ENCODE results near the gene ZNF765. TPM values are rescaled to one million over a fixed set of nuclear protein-coding genes. Genes with fewer than 3 reads are reported as not detected.
"Not testable (repeated sequence)": the region's sequence is repeated elsewhere in the genome, so short reads cannot be mapped to it uniquely, and the experiment has no call there.

The ZNF765 gene
- polyA plus RNA-seq, 3 donors: 2.5 to 7.0 (median 3.6) TPM

- 90 to 95% (median 91%) methylated on average over 7 of the region's 7 CpGs for WGBS, 3 donors
Observed at GRCh38 chr19:53409505-53410204, 14.7 kb downstream of the ZNF765 start.

GRCh38 chr19:53420520-53421315 lies 25.8 kb downstream of the ZNF765 start:
- WGBS, 3 donors: 64 to 73% (median 71%) methylated on average over 11 of the region's 11 CpGs
- not testable (repeated sequence) for H3K27ac ChIP-seq (ENCODE audit: low read depth, low read length)

More at GRCh38 chr19:53409505-53410204, 14.7 kb downstream of the ZNF765 start:
- H3K27ac ChIP-seq (ENCODE audit: low read depth, low read length): no peak overlapping the region

- H3K27ac ChIP-seq (ENCODE audit: low read depth, low read length): no peak overlapping the region
- WGBS, 3 donors: 80 to 89% (median 88%) methylated on average over 5 of the region's 5 CpGs
Observed at GRCh38 chr19:53422551-53422950, 27.6 kb downstream of the ZNF765 start.

GRCh38 chr19:53423074-53423473 lies 28.1 kb downstream of the ZNF765 start:
- not testable (repeated sequence) for H3K27ac ChIP-seq (ENCODE audit: low read depth, low read length)
- WGBS, 3 donors: 14 to 19% (median 19%) methylated on average over 4 to 11 of the region's 13 CpGs

GRCh38 chr19:53423680-53424079 lies 28.7 kb downstream of the ZNF765 start:
- not testable (repeated sequence) for H3K27ac ChIP-seq (ENCODE audit: low read depth, low read length)
- 39 to 44% (median 41%) methylated on average over 8 of the region's 8 CpGs for WGBS, 3 donors

- no peak overlapping the region for H3K27ac ChIP-seq (ENCODE audit: low read depth, low read length)
- 21 to 26% (median 22%) methylated on average over 9 of the region's 9 CpGs for WGBS, 3 donors
Observed at GRCh38 chr19:53424968-53425597, 30.1 kb downstream of the ZNF765 start.

- WGBS, 3 donors: 1 to 2% (median 1%) methylated on average over 34 to 46 of the region's 46 CpGs
- no peak within 1 kb of the TSS for H3K27ac ChIP-seq (ENCODE audit: low read depth, low read length)
Observed at GRCh38 chr19:53431399-53432087, 36.6 kb downstream of the ZNF765 start, which contains the start of gene ZNF761. TSS of gene ZNF761 (plus strand) at chr19:53431984. CDS start at chr19:53447269, 15,285 bp downstream.

GRCh38 chr19:53432088-53432661 lies 37.2 kb downstream of the ZNF765 start:
- no peak overlapping the region for H3K27ac ChIP-seq (ENCODE audit: low read depth, low read length)
- 0 to 1% (median 1%) methylated on average over 30 of the region's 30 CpGs for WGBS, 3 donors

- 70 to 88% (median 84%) methylated on average over 2 of the region's 2 CpGs for WGBS, 3 donors
- not testable (repeated sequence) for H3K27ac ChIP-seq (ENCODE audit: low read depth, low read length)
Observed at GRCh38 chr19:53443809-53444208, 48.9 kb downstream of the ZNF765 start.

- WGBS, 3 donors: 89 to 99% (median 95%) methylated on average over 5 of the region's 5 CpGs
Observed at GRCh38 chr19:53447196-53447595, 52.2 kb downstream of the ZNF765 start.

GRCh38 chr19:53455828-53456227 lies 60.9 kb downstream of the ZNF765 start:
- 87 to 99% (median 93%) methylated on average over 9 of the region's 9 CpGs for WGBS, 3 donors
- no peak overlapping the region for H3K27ac ChIP-seq (ENCODE audit: low read depth, low read length)

More at GRCh38 chr19:53447196-53447595, 52.2 kb downstream of the ZNF765 start:
- H3K27ac ChIP-seq (ENCODE audit: low read depth, low read length): not testable (repeated sequence)

GRCh38 chr19:53460131-53460721 lies 65.3 kb downstream of the ZNF765 start:
- H3K27ac ChIP-seq (ENCODE audit: low read depth, low read length): not testable (repeated sequence)
- WGBS, 3 donors: 47 to 54% (median 49%) methylated on average over 11 of the region's 11 CpGs

GRCh38 chr19:53461866-53462265 lies 66.9 kb downstream of the ZNF765 start:
- H3K27ac ChIP-seq (ENCODE audit: low read depth, low read length): no peak overlapping the region
- WGBS, 3 donors: 76 to 93% (median 88%) methylated on average over 6 of the region's 6 CpGs

- no peak overlapping the region for H3K27ac ChIP-seq (ENCODE audit: low read depth, low read length)
- 49 to 53% (median 49%) methylated on average over 14 of the region's 14 CpGs for WGBS, 3 donors
Observed at GRCh38 chr19:53462861-53463260, 67.9 kb downstream of the ZNF765 start.

- H3K27ac ChIP-seq (ENCODE audit: low read depth, low read length): no peak overlapping the region
- WGBS, 3 donors: 9 to 12% (median 11%) methylated on average over 16 to 19 of the region's 19 CpGs
Observed at GRCh38 chr19:53463263-53463662, 68.3 kb downstream of the ZNF765 start.

GRCh38 chr19:53466726-53467484 lies 72.0 kb downstream of the ZNF765 start:
- 8 to 10% (median 9%) methylated on average over 31 of the region's 31 CpGs for WGBS, 3 donors
- H3K27ac ChIP-seq (ENCODE audit: low read depth, low read length): no peak overlapping the region

Measured in adipose tissue (tissue), 3 donors.